SU-DHL-6 (cell line): ENCODE measurements around the gene GPAM.

ENCODE experiments used
- CTCF ChIP-seq: fragments of 200-600 bp; sonication (generic); IDR thresholded peaks from one replicate; pipeline ENCODE4 v1.5.1; 2017; ENCODE audit warnings: antibody characterized with exemption, mild to moderate bottlenecking, low read length, moderate library complexity; ENCODE audit not compliant: insufficient read depth, poor library complexity, severe bottlenecking
- EZH2phosphoT487 ChIP-seq: fragments of 200-600 bp; sonication (generic), shearing (Covaris generic); conservative IDR thresholded peaks from 2 replicates; pipeline ENCODE4 v1.6.1; 2018; ENCODE audit warnings: mild to moderate bottlenecking, antibody characterized with exemption, low read length, moderate library complexity, mixed read lengths

GRCh38 chr10:112191041-112191590, 7.6 kb upstream of the GPAM start:
- TF ChIP-seq CTCF (no peak), EZH2phosphoT487 (no peak)
